HG03064 (cell line): ENCODE results near the gene WDR13.
"Not testable (repeated sequence)": the region's sequence is repeated elsewhere in the genome, so short reads cannot be mapped to it uniquely, and the experiment has no call there.

Experiments
- ATAC-seq: cut with Tn5 transposase; IDR thresholded peaks from one replicate; pipeline ENCODE4 v1.9.1; 2021; ENCODE audit warnings: low read depth; ENCODE audit not compliant: unreplicated experiment

Gene WDR13

GRCh38 chrX:48649102-48649501 lies 51.8 kb downstream of the WDR13 start:
- ATAC-seq = no peak

DNA sequence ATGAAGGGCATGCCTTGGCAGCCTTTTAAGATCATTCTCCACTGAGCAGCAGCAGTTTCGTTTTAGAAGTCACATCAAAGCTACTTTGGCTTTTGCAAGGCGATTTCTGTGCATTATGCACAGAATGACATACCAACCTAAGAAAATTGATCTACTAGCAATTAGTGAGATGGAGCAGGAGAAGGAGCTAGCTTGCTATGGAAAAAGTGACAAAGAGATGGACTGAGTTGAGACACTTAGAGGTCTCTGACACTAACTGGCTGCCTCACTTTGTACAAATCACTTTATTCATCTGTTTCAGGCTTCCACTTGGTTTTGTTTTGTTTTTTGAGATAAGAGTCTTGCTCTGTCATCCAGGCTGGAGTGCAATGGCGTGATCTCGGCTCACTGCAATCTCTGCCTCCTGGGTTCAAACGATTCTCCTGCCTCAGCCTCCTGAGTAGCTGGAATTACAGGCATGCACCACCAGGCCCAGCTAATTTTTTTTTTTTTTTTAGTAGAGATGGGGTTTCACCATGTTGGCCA lies 54.8 kb downstream of the WDR13 start:
- ATAC-seq = not testable (repeated sequence)

- not testable (repeated sequence) for ATAC-seq
These were observed 57.5 kb downstream of the WDR13 start for GRCh38 chrX:48654746-48655145.
